HepG2 (cell line): ENCODE measurements around the gene PKMYT1. TPM values are rescaled to one million over a fixed set of nuclear protein-coding genes. Genes with fewer than 3 reads are reported as not detected.

Experiments used
- ATF3 ChIP-seq: sonication (generic); formaldehyde crosslinking; IDR thresholded peaks from 2 replicates; pipeline ENCODE4 v1.4.0; 2020; ENCODE audit warnings: missing genetic modification reagents
- BRF2 ChIP-seq: sonication (generic); formaldehyde crosslinking; IDR thresholded peaks from 2 replicates; pipeline ENCODE4 v1.8.1; 2022; ENCODE audit warnings: mild to moderate bottlenecking, missing genetic modification reagents
- CREB1 ChIP-seq, 2 experiments: fragments of 450-650 bp in 1 of 2; IDR thresholded peaks; 2 replicates each; pipeline ENCODE4 v1.6.1; 2016 to 2017; ENCODE audit warnings: control low read depth in 1 of 2, mild to moderate bottlenecking in 1 of 2, missing compliant biosample characterization in 1 of 2, missing genetic modification characterization in 1 of 2
- HBP1 ChIP-seq: IDR thresholded peaks from 2 replicates; pipeline ENCODE4 v1.6.1; 2016; ENCODE audit warnings: low read depth, control low read depth
- JUN ChIP-seq: sonication (generic); formaldehyde crosslinking; IDR thresholded peaks from 2 replicates; pipeline ENCODE4 v1.4.0; 2020; ENCODE audit warnings: mild to moderate bottlenecking, missing genetic modification reagents
- KDM6A ChIP-seq: IDR thresholded peaks from 2 replicates; pipeline ENCODE4 v1.6.1; 2016; ENCODE audit warnings: low read depth
- NFAT5 ChIP-seq: sonication (generic); formaldehyde crosslinking; IDR thresholded peaks from 2 replicates; pipeline ENCODE4 v1.4.0; 2020; ENCODE audit warnings: missing genetic modification reagents
- RCOR2 ChIP-seq: IDR thresholded peaks from 2 replicates; pipeline ENCODE4 v1.6.1; 2016; ENCODE audit warnings: missing biosample characterization, missing genetic modification reagents
- SNAPC5 ChIP-seq: sonication (generic); formaldehyde crosslinking; IDR thresholded peaks from 2 replicates; pipeline ENCODE4 v1.8.1; 2023; ENCODE audit warnings: mild to moderate bottlenecking, missing genetic modification reagents, borderline replicate concordance
- TCF12 ChIP-seq, 2 experiments: fragments of 450-650 bp in 1 of 2; sonication (generic) in 1 of 2; formaldehyde crosslinking in 1 of 2; IDR thresholded peaks; 2 replicates each; pipeline versions ENCODE4 v1.6.1 to v1.8.0; 2017 to 2022; ENCODE audit warnings: antibody characterized with exemption in 1 of 2, mild to moderate bottlenecking in 1 of 2, missing genetic modification reagents in 1 of 2, moderate library complexity in 1 of 2
- TFAP4 ChIP-seq: sonication (generic); IDR thresholded peaks from 2 replicates; pipeline ENCODE4 v1.6.1; 2016; ENCODE audit warnings: low read depth, borderline replicate concordance
- ZBTB25 ChIP-seq: IDR thresholded peaks from 2 replicates; pipeline ENCODE4 v1.6.1; 2018; ENCODE audit warnings: missing genetic modification reagents
- ZFP41 ChIP-seq: sonication (generic); formaldehyde crosslinking; IDR thresholded peaks from 2 replicates; pipeline ENCODE4 v1.4.0; 2020; ENCODE audit warnings: mild to moderate bottlenecking, missing genetic modification reagents, borderline replicate concordance
- ZNF101 ChIP-seq: sonication (generic); formaldehyde crosslinking; IDR thresholded peaks from 2 replicates; pipeline ENCODE4 v1.4.0; 2020; ENCODE audit warnings: mild to moderate bottlenecking, low read depth, missing genetic modification reagents, borderline replicate concordance
- ZNF292 ChIP-seq: sonication (generic); formaldehyde crosslinking; IDR thresholded peaks from 2 replicates; pipeline ENCODE4 v1.8.1; 2022; ENCODE audit warnings: mild to moderate bottlenecking, low read depth, missing genetic modification reagents, borderline replicate concordance
- ZNF530 ChIP-seq: sonication (generic); formaldehyde crosslinking; IDR thresholded peaks from 2 replicates; pipeline ENCODE4 v1.5.0; 2020; ENCODE audit warnings: low read depth, mild to moderate bottlenecking, missing genetic modification reagents
- ZNF616 ChIP-seq: sonication (generic); formaldehyde crosslinking; IDR thresholded peaks from 2 replicates; pipeline ENCODE4 v1.5.0; 2020; ENCODE audit warnings: low read depth, mild to moderate bottlenecking, missing genetic modification reagents
- ZSCAN31 ChIP-seq: sonication (generic); formaldehyde crosslinking; IDR thresholded peaks from 2 replicates; pipeline ENCODE4 v1.5.0; 2020; ENCODE audit warnings: low read depth, mild to moderate bottlenecking, missing genetic modification reagents
- polyA plus RNA-seq, 8 experiments: library from polyadenylated mRNA; depleted of rRNA in 3 of 8; stranded (reverse) in 7 of 8; unstranded in 1 of 8; fragments of >200 nt; fragmentation: Illumina TruSeq in 4 of 8; extraction: Trizol in 4 of 8; gene quantifications; 2 replicates each; pipeline versions ENCODE4 v1.2.1 to v1.2.3, GENCODE V29; 2011 to 2016; ENCODE audit warnings: low read depth in 4 of 8, missing spikeins in 1 of 8, mixed read lengths in 1 of 8; ENCODE audit not compliant: insufficient read depth in 1 of 8
- total RNA-seq, 5 experiments: library from RNA; depleted of rRNA; stranded (reverse); fragments of >200 nt; fragmentation: Illumina TruSeq; extraction: Trizol; gene quantifications; 2 replicates each; pipeline ENCODE4 v1.2.3, GENCODE V29; 2016; ENCODE audit warnings: low read depth in 1 of 5

The PKMYT1 gene
- total and polyA plus RNA-seq, 2 of the 13 experiments (the other 11 are each of a cell fraction or from before 2014, with no cell fraction given), result 7.0 to 27.8 TPM

GRCh38 chr16:3009568-3010390, 29.5 kb upstream of the PKMYT1 start (continued):
- TF ChIP-seq TCF12 (IDR thresholded peaks at IDR 0.05), result no peak
- no peak for TF ChIP-seq TCF12 (CRISPR knock-in tag; IDR thresholded peaks at IDR 0.05)
- TF ChIP-seq KDM6A (CRISPR knock-in tag), result no peak
- TF ChIP-seq ZNF101 (CRISPR knock-in tag), result no peak
- no peak for TF ChIP-seq ZBTB25 (CRISPR knock-in tag)
- TF ChIP-seq ZNF616 (CRISPR knock-in tag), result no peak
- TF ChIP-seq BRF2 (CRISPR knock-in tag), result no peak
- no peak for TF ChIP-seq RCOR2 (CRISPR knock-in tag)
- TF ChIP-seq CREB1 (IDR thresholded peaks at IDR 0.05), result no peak
- TF ChIP-seq CREB1 (CRISPR knock-in tag; IDR thresholded peaks at IDR 0.05), result no peak
- no peak for TF ChIP-seq ZNF530 (CRISPR knock-in tag)
- TF ChIP-seq ZFP41 (CRISPR knock-in tag), result no peak
- TF ChIP-seq ZNF292 (CRISPR knock-in tag), result no peak
- no peak for TF ChIP-seq NFAT5
- TF ChIP-seq TFAP4, result peak; percentile 94
- TF ChIP-seq HBP1 (CRISPR knock-in tag), result no peak
- no peak for TF ChIP-seq SNAPC5
- TF ChIP-seq ZSCAN31 (CRISPR knock-in tag), result no peak
- TF ChIP-seq JUN (CRISPR knock-in tag), result no peak
- no peak for TF ChIP-seq ATF3 (CRISPR knock-in tag)
